ENCODE measurements around the gene PRSS12. TPM values are rescaled to one million over a fixed set of nuclear protein-coding genes. Genes with fewer than 3 reads are reported as not detected.

The PRSS12 gene
- total RNA-seq, 1 experiment from 2014 or later = 13.8 TPM

DNA sequence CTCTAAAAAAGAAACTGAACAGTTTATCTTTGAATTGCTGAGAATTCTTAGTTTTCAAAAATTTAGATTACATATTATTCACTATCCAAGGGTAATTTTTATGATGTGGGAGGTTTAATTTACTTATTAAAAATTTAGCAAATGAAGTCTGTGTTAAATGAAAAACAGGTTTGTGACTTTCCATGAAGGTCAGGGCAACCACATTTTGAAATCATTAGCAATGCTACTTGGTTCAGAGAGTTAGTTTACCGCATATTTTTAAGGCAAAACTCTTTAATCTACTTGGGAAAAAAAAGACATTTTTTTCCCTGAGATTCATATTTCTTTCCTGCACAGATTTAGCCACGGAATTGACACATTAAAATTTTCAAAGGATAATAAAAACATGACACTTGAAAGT, 37.3 kb upstream of the PRSS12 start:
- intact Hi-C loops (cut with micrococcal nuclease) = no loop called here
- Histone ChIP-seq H4K20me1 (ENCODE audit: insufficient read depth) (no peaks in the 10 kb centered on the region), H3K4me3 (replicated peaks in 1 of 2; ENCODE audit: low read depth in 1 of 2, low read length in 2 of 2) (no peak overlapping the region), H3K27me3 (ENCODE audit: insufficient read depth, low read length) (no peaks in the 10 kb centered on the region), H3K9ac (ENCODE audit: low read length) (no peak overlapping the region), H3K27ac (ENCODE audit: low read depth, low read length) (no peak overlapping the region), H3K9me3 (ENCODE audit: control insufficient read depth in 1 of 2, insufficient read depth in 1 of 2, low read depth in 1 of 2, low read length in 2 of 2) (no peaks in the 10 kb centered on the region), H3K36me3 (ENCODE audit: control insufficient read depth in 1 of 2, insufficient read depth in 2 of 2, low read length in 2 of 2) (no peaks in the 10 kb centered on the region), H3K4me2 (ENCODE audit: low read length) (no peak overlapping the region), H2AFZ (ENCODE audit: low read depth, low read length, poor library complexity, severe bottlenecking) (no peak overlapping the region), H3K9me2 (ENCODE audit: insufficient read depth) (no peaks in the 10 kb centered on the region), H3K4me1 (ENCODE audit: control insufficient read depth in 1 of 2, insufficient read depth in 2 of 2, low read length in 2 of 2) (no peaks in the 10 kb centered on the region), H3K79me2 (ENCODE audit: insufficient read depth, low read length) (no peaks in the 10 kb centered on the region)
- BruUV-seq (replicated peaks) = no TSS peak
- RAD21 ChIA-PET (ENCODE audit: low non-redundant PET in 1 of 2, low total read pairs in 2 of 2, uncharacterized antibody in 2 of 2, unreplicated experiment in 2 of 2) = no interaction called here
- TF ChIP-seq EGR1 (IDR thresholded peaks at IDR 0.05; ENCODE audit: low read depth) (no peak), SP1 (IDR thresholded peaks at IDR 0.05; ENCODE audit: low read depth) (no peak), EZH2phosphoT487 (IDR thresholded peaks at IDR 0.05; ENCODE audit: borderline replicate concordance) (no peak), JUND (IDR thresholded peaks at IDR 0.05) (no peak), SIN3A (IDR thresholded peaks at IDR 0.05; ENCODE audit: low read depth) (no peak), FOSL1 (IDR thresholded peaks at IDR 0.05; ENCODE audit: low read depth) (no peak), SRF (IDR thresholded peaks at IDR 0.05; ENCODE audit: low read depth) (no peak), TCF7L2 (IDR thresholded peaks at IDR 0.05; ENCODE audit: borderline replicate concordance, extremely low read depth, insufficient read depth, insufficient read length) (no peak), POLR2A (IDR thresholded peaks at IDR 0.05; ENCODE audit: borderline replicate concordance, extremely low read depth, insufficient read depth, insufficient read length) (no peak), ZNF274 (IDR thresholded peaks at IDR 0.05; ENCODE audit: low read depth, low read length) (no peak), ZFX (IDR thresholded peaks at IDR 0.05) (no peak), POLR2AphosphoS5 (IDR thresholded peaks at IDR 0.05; ENCODE audit: low read depth, low read length) (no peak), YY1 (IDR thresholded peaks at IDR 0.05; ENCODE audit: extremely low read depth, insufficient replicate concordance, low read depth, low read length) (no peak)
- TF ChIP-seq, protein P1, sequence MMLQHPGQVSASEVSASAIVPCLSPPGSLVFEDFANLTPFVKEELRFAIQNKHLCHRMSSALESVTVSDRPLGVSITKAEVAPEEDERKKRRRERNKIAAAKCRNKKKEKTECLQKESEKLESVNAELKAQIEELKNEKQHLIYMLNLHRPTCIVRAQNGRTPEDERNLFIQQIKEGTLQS (IDR thresholded peaks at IDR 0.05) = no peak
- TF ChIP-seq, protein P2, sequence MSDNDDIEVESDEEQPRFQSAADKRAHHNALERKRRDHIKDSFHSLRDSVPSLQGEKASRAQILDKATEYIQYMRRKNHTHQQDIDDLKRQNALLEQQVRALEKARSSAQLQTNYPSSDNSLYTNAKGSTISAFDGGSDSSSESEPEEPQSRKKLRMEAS (IDR thresholded peaks at IDR 0.05) = no peak
- TF ChIP-seq, protein P3, sequence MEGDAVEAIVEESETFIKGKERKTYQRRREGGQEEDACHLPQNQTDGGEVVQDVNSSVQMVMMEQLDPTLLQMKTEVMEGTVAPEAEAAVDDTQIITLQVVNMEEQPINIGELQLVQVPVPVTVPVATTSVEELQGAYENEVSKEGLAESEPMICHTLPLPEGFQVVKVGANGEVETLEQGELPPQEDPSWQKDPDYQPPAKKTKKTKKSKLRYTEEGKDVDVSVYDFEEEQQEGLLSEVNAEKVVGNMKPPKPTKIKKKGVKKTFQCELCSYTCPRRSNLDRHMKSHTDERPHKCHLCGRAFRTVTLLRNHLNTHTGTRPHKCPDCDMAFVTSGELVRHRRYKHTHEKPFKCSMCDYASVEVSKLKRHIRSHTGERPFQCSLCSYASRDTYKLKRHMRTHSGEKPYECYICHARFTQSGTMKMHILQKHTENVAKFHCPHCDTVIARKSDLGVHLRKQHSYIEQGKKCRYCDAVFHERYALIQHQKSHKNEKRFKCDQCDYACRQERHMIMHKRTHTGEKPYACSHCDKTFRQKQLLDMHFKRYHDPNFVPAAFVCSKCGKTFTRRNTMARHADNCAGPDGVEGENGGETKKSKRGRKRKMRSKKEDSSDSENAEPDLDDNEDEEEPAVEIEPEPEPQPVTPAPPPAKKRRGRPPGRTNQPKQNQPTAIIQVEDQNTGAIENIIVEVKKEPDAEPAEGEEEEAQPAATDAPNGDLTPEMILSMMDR (IDR thresholded peaks at IDR 0.05 in 2 of 3, conservative IDR thresholded peaks at IDR 0.05 in 1 of 3; ENCODE audit: borderline replicate concordance in 1 of 3, insufficient read depth in 1 of 3, low read depth in 2 of 3, low read length in 2 of 3) = no peak
- TF ChIP-seq, protein P4, sequence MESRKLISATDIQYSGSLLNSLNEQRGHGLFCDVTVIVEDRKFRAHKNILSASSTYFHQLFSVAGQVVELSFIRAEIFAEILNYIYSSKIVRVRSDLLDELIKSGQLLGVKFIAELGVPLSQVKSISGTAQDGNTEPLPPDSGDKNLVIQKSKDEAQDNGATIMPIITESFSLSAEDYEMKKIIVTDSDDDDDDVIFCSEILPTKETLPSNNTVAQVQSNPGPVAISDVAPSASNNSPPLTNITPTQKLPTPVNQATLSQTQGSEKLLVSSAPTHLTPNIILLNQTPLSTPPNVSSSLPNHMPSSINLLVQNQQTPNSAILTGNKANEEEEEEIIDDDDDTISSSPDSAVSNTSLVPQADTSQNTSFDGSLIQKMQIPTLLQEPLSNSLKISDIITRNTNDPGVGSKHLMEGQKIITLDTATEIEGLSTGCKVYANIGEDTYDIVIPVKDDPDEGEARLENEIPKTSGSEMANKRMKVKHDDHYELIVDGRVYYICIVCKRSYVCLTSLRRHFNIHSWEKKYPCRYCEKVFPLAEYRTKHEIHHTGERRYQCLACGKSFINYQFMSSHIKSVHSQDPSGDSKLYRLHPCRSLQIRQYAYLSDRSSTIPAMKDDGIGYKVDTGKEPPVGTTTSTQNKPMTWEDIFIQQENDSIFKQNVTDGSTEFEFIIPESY (IDR thresholded peaks at IDR 0.05; ENCODE audit: extremely low read depth, insufficient replicate concordance, low read length) = no peak
- TF ChIP-seq, protein P5, sequence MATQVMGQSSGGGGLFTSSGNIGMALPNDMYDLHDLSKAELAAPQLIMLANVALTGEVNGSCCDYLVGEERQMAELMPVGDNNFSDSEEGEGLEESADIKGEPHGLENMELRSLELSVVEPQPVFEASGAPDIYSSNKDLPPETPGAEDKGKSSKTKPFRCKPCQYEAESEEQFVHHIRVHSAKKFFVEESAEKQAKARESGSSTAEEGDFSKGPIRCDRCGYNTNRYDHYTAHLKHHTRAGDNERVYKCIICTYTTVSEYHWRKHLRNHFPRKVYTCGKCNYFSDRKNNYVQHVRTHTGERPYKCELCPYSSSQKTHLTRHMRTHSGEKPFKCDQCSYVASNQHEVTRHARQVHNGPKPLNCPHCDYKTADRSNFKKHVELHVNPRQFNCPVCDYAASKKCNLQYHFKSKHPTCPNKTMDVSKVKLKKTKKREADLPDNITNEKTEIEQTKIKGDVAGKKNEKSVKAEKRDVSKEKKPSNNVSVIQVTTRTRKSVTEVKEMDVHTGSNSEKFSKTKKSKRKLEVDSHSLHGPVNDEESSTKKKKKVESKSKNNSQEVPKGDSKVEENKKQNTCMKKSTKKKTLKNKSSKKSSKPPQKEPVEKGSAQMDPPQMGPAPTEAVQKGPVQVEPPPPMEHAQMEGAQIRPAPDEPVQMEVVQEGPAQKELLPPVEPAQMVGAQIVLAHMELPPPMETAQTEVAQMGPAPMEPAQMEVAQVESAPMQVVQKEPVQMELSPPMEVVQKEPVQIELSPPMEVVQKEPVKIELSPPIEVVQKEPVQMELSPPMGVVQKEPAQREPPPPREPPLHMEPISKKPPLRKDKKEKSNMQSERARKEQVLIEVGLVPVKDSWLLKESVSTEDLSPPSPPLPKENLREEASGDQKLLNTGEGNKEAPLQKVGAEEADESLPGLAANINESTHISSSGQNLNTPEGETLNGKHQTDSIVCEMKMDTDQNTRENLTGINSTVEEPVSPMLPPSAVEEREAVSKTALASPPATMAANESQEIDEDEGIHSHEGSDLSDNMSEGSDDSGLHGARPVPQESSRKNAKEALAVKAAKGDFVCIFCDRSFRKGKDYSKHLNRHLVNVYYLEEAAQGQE (IDR thresholded peaks at IDR 0.05; ENCODE audit: low read depth) = no peak
- ATAC-seq = no peak
- DNase-seq (ENCODE audit: low read depth, low spot score) = no peak
- POLR2A ChIA-PET = no interaction called here
- CTCF ChIA-PET = no interaction called here
